ENCODE measurements around the gene CDH13. TPM values are rescaled to one million over a fixed set of nuclear protein-coding genes. Genes with fewer than 3 reads are reported as not detected.

The CDH13 gene
- total RNA-seq, 3 donors from 2014 or later = 4.9 to 11.2 (median 9.8) TPM

DNA sequence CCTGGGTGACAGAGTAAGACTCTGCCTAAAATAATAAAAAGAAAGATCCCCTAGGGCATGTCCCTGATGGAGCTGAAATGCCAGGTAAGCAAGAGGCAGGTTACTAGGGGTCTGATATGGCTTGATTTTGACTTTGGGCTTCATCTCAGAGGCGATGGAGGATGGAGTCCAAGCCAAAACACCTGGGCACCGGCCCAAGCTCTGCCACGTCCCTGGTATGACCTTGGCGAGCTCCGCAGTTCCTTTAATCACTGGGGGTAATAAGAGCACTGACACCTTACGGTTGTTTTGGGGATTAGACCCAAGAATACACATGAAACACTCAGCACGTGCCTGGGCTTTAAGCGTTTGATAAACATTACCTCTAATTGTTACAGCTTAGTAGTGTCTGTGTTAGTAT is 830.2 kb downstream of the CDH13 start:
- no peak overlapping the region for H3K4me3 ChIP-seq
- H3K4me1 ChIP-seq (ENCODE audit: low read depth) = no peaks in the 10 kb centered on the region
- ATAC-seq (no peak), DNase-seq (no peak)
- no peaks in the 10 kb centered on the region for H3K36me3 ChIP-seq (ENCODE audit: low read depth)
- no peaks in the 10 kb centered on the region for H3K9me3 ChIP-seq
- intact Hi-C loops (cut with DNase I, micrococcal nuclease) = no loop called here
- no peak for TF ChIP-seq CTCF (IDR thresholded peaks at IDR 0.05)

- Histone ChIP-seq H3K4me3 (no peak overlapping the region), H3K9me3 (no peaks in the 10 kb centered on the region), H3K36me3 (ENCODE audit: low read depth) (no peaks in the 10 kb centered on the region), H3K4me1 (ENCODE audit: low read depth) (no peaks in the 10 kb centered on the region)
- ATAC-seq = no peak
- no peak for DNase-seq
- intact Hi-C loops (cut with DNase I, micrococcal nuclease) = no loop called here
- no peak for TF ChIP-seq CTCF (IDR thresholded peaks at IDR 0.05)
These were observed 831.8 kb downstream of the CDH13 start for GRCh38 chr16:83458612-83459011.

DNA sequence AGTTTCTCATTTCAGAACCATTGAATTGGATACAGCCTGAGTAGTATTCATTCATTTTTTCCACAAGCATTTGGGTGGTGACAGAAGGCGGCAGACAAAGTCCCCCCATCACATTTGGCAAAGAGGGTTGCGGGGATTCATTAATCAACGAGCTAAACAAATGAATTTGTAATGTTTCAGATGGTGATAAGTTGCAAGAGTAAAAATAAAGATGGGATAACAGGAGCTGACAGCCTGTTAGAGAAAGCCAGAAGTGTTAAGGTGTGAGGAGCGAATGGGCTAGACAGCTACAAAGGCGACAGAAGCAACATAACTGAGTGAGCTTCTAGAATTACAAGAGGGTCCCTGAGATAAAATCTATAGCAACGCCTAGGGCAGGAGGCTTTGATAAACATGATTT is 838.2 kb downstream of the CDH13 start:
- intact Hi-C loops (cut with DNase I, micrococcal nuclease) = no loop called here
- no peak for ATAC-seq
- no peaks in the 10 kb centered on the region for H3K9me3 ChIP-seq
- no peak overlapping the region for H3K4me3 ChIP-seq
- no peak for TF ChIP-seq CTCF (IDR thresholded peaks at IDR 0.05)
- DNase-seq = no peak
- H3K36me3 ChIP-seq (ENCODE audit: low read depth) = no peaks in the 10 kb centered on the region
- H3K4me1 ChIP-seq (ENCODE audit: low read depth) = no peaks in the 10 kb centered on the region

DNA sequence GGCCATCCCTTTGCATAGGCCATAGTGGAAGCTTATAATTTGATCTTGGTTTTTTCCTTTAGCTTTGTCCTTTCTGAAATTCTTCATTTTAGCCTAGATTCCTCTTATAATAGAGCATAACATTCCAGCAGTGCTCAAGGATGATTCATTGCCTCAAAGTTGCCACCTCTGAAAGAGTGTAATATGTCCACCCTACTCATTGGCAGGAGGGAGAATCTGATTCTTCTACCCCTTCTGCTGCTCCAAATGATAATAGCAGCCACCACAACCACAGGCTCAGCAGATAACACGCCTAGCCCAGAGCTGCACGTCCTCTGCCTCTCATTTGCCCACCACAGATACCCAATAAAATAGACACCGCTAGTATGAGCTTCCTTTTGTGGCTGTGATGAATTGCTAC is 843.6 kb downstream of the CDH13 start:
- H3K36me3 ChIP-seq (ENCODE audit: low read depth) = no peaks in the 10 kb centered on the region
- intact Hi-C loops (cut with DNase I, micrococcal nuclease) = no loop called here

DNA sequence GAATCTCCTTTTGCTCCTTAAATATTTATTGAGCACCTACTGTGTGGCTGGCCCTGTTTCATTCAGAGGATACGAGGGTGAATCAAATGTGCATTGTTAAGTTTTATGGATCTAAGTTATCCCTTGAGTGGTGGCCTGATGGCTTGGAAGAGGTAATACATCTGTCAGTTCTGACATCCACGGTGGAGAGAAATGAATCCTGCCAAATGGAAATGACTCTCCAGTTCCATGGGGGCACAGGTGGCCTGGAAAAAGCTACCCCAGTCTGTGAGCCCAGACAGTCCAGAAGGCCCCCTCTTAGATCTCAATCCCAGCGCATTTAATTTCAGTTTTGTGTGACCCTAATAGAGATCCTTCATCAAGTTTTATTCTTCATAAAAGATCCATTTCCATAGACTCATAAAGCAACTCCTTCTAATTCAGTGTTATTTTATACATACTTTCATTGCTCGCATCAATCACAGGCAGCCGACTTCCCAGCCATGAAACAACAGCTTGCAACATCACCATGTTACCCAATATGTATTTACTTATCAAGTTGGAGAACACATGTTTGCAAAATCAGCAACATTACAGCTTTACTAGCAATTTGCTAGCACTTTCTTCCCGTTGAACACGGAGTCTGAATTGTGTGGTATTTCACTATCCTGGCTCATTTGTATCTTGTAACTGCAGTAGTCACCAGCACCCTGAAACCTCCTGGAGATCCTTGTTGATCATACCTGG is 846.2 kb downstream of the CDH13 start:
- intact Hi-C loops (cut with DNase I, micrococcal nuclease) = no loop called here
- TF ChIP-seq CTCF (IDR thresholded peaks at IDR 0.05) = no peak
- ATAC-seq = no peak

More for the DNA sequence above, 843.6 kb downstream of the CDH13 start:
- Histone ChIP-seq H3K4me1 (ENCODE audit: low read depth) (no peaks in the 10 kb centered on the region), H3K9me3 (no peaks in the 10 kb centered on the region), H3K4me3 (no peak overlapping the region)
- ATAC-seq = no peak
- no peak for DNase-seq
- TF ChIP-seq CTCF (IDR thresholded peaks at IDR 0.05) = no peak

More for the DNA sequence above, 846.2 kb downstream of the CDH13 start:
- no peaks in the 10 kb centered on the region for H3K4me1 ChIP-seq (ENCODE audit: low read depth)
- H3K36me3 ChIP-seq (ENCODE audit: low read depth) = no peaks in the 10 kb centered on the region
- DNase-seq = no peak
- H3K9me3 ChIP-seq = no peaks in the 10 kb centered on the region
- no peak overlapping the region for H3K4me3 ChIP-seq

All from mucosa of descending colon (tissue), 3 donors.